ACC112 (cell line): ENCODE results near the gene ANKMY1.

Experiments
- H2AFZ ChIP-seq: fragments of 200-600 bp; sonication (generic); one replicate; pipeline ENCODE4 v1.6.0; 2017; ENCODE audit warnings: antibody characterized with exemption, low read length; ENCODE audit not compliant: unreplicated experiment
- H3K27ac ChIP-seq: fragments of 200-600 bp; sonication (generic); 2 replicates; pipeline ENCODE4 v1.5.1; 2014; ENCODE audit warnings: low read depth, mild to moderate bottlenecking, antibody characterized with exemption, low read length, moderate library complexity
- H3K27me3 ChIP-seq: fragments of 200-600 bp; sonication (generic); 2 replicates; pipeline ENCODE4 v1.6.1; 2014; ENCODE audit warnings: mild to moderate bottlenecking, antibody characterized with exemption, low read length, moderate library complexity, mixed read lengths; ENCODE audit not compliant: insufficient read depth
- H3K36me3 ChIP-seq: fragments of 200-600 bp; sonication (generic); 2 replicates; pipeline ENCODE4 v1.6.1; 2016; ENCODE audit warnings: mild to moderate bottlenecking, antibody characterized with exemption, low read length, moderate library complexity, mixed read lengths; ENCODE audit not compliant: insufficient read depth
- H3K4me1 ChIP-seq: fragments of 200-600 bp; sonication (generic); one replicate; pipeline ENCODE4 v1.6.1; 2016; ENCODE audit warnings: low read length, mixed read lengths; ENCODE audit not compliant: insufficient read depth, unreplicated experiment, control insufficient read depth
- H3K4me3 ChIP-seq: fragments of 200-600 bp; sonication (generic); 2 replicates; pipeline ENCODE4 v1.5.1; 2014; ENCODE audit warnings: mild to moderate bottlenecking, low read depth, low read length
- H3K79me2 ChIP-seq: fragments of 200-600 bp; sonication (generic); one replicate; pipeline ENCODE4 v1.6.0; 2016; ENCODE audit warnings: low read length; ENCODE audit not compliant: control insufficient read depth, unreplicated experiment, insufficient read depth

Gene ANKMY1

GRCh38 chr2:240432820-240433801 is 124.7 kb downstream of the ANKMY1 start:
- H2AFZ ChIP-seq, result no peak overlapping the region
- H3K27ac ChIP-seq, result peak overlapping the region; percentile 86
- H3K36me3 ChIP-seq, result no peaks in the 10 kb centered on the region
- H3K4me1 ChIP-seq, result peaks cover 27% of the 10 kb centered on the region
- H3K79me2 ChIP-seq, result peaks cover 19% of the 10 kb centered on the region
- no peaks in the 10 kb centered on the region for H3K27me3 ChIP-seq
- H3K4me3 ChIP-seq, result peak overlapping the region; percentile 52; the same call in 1 of the 2 replicates

GRCh38 chr2:240432430-240432819 is 125.4 kb downstream of the ANKMY1 start:
- Histone ChIP-seq H3K79me2 (peaks cover 12% of the 10 kb centered on the region), H3K4me3 (no peak overlapping the region), H3K36me3 (no peaks in the 10 kb centered on the region), H3K27ac (no peak overlapping the region), H2AFZ (no peak overlapping the region), H3K4me1 (peaks cover 20% of the 10 kb centered on the region), H3K27me3 (no peaks in the 10 kb centered on the region)

- H3K36me3 ChIP-seq, result no peaks in the 10 kb centered on the region
- peaks cover 6% of the 10 kb centered on the region for H3K79me2 ChIP-seq
- H3K27ac ChIP-seq, result no peak overlapping the region
- H3K27me3 ChIP-seq, result no peaks in the 10 kb centered on the region
- H2AFZ ChIP-seq, result no peak overlapping the region
- H3K4me1 ChIP-seq, result peaks cover 14% of the 10 kb centered on the region
- H3K4me3 ChIP-seq, result no peak overlapping the region
These were observed 125.9 kb downstream of the ANKMY1 start for GRCh38 chr2:240431661-240432424.

- Histone ChIP-seq H3K36me3 (no peaks in the 10 kb centered on the region), H3K4me1 (peaks cover 13% of the 10 kb centered on the region), H3K27me3 (no peaks in the 10 kb centered on the region), H2AFZ (no peak overlapping the region), H3K4me3 (no peak overlapping the region), H3K27ac (no peak overlapping the region), H3K79me2 (peaks cover under 1% of the 10 kb centered on the region)
These were observed 126.5 kb downstream of the ANKMY1 start for GRCh38 chr2:240431271-240431660.

- no peak overlapping the region for H3K4me3 ChIP-seq
- H2AFZ ChIP-seq, result no peak overlapping the region
- no peaks in the 10 kb centered on the region for H3K27me3 ChIP-seq
- peaks cover 13% of the 10 kb centered on the region for H3K4me1 ChIP-seq
- H3K36me3 ChIP-seq, result no peaks in the 10 kb centered on the region
- H3K27ac ChIP-seq, result no peak overlapping the region
- no peaks in the 10 kb centered on the region for H3K79me2 ChIP-seq
These were observed 127.2 kb downstream of the ANKMY1 start for GRCh38 chr2:240430595-240430994.

GRCh38 chr2:240429872-240430491 is 127.8 kb downstream of the ANKMY1 start:
- peaks cover 13% of the 10 kb centered on the region for H3K4me1 ChIP-seq
- H3K27me3 ChIP-seq, result no peaks in the 10 kb centered on the region
- H3K36me3 ChIP-seq, result no peaks in the 10 kb centered on the region
- H3K79me2 ChIP-seq, result no peaks in the 10 kb centered on the region
- H2AFZ ChIP-seq, result no peak overlapping the region
- no peak overlapping the region for H3K27ac ChIP-seq
- H3K4me3 ChIP-seq, result no peak overlapping the region
